Measurements from ENCODE around the gene RUSC2.

Gene RUSC2

GRCh38 chr9:35508069-35508468 is 18.2 kb downstream of the RUSC2 start:
- DNase-seq (ENCODE audit: low read depth): no peak

GRCh38 chr9:35510383-35510753 is 20.5 kb downstream of the RUSC2 start:
- H3K4me3 ChIP-seq (ENCODE audit: low read depth, low read length): no peak overlapping the region
- DNase-seq (ENCODE audit: low read depth): no peak
- TF ChIP-seq MYC (IDR thresholded peaks at IDR 0.05; ENCODE audit: low read depth, low read length) (no peak), POLR2A (IDR thresholded peaks at IDR 0.05; ENCODE audit: extremely low read depth, insufficient read length) (no peak), MAX (IDR thresholded peaks at IDR 0.05; ENCODE audit: low read depth, low read length) (no peak), CTCF (IDR thresholded peaks at IDR 0.05; ENCODE audit: low read depth, low read length) (no peak)

More at GRCh38 chr9:35508069-35508468, 18.2 kb downstream of the RUSC2 start:
- H3K4me3 ChIP-seq (ENCODE audit: low read depth, low read length): no peak overlapping the region
- TF ChIP-seq POLR2A (IDR thresholded peaks at IDR 0.05; ENCODE audit: extremely low read depth, insufficient read length): no peak
- TF ChIP-seq MYC (IDR thresholded peaks at IDR 0.05; ENCODE audit: low read depth, low read length): no peak
- TF ChIP-seq CTCF (IDR thresholded peaks at IDR 0.05; ENCODE audit: low read depth, low read length): no peak
- no peak for TF ChIP-seq MAX (IDR thresholded peaks at IDR 0.05; ENCODE audit: low read depth, low read length)

GRCh38 chr9:35510754-35511428 is 21.0 kb downstream of the RUSC2 start:
- no peak for DNase-seq (ENCODE audit: low read depth)
- no peak overlapping the region for H3K4me3 ChIP-seq (ENCODE audit: low read depth, low read length)
- TF ChIP-seq CTCF (IDR thresholded peaks at IDR 0.05; ENCODE audit: low read depth, low read length): no peak
- TF ChIP-seq MYC (IDR thresholded peaks at IDR 0.05; ENCODE audit: low read depth, low read length): no peak
- no peak for TF ChIP-seq MAX (IDR thresholded peaks at IDR 0.05; ENCODE audit: low read depth, low read length)
- TF ChIP-seq POLR2A (IDR thresholded peaks at IDR 0.05; ENCODE audit: extremely low read depth, insufficient read length): no peak

- TF ChIP-seq MYC (IDR thresholded peaks at IDR 0.05; ENCODE audit: low read depth, low read length) (no peak), POLR2A (IDR thresholded peaks at IDR 0.05; ENCODE audit: extremely low read depth, insufficient read length) (no peak), MAX (IDR thresholded peaks at IDR 0.05; ENCODE audit: low read depth, low read length) (no peak), CTCF (IDR thresholded peaks at IDR 0.05; ENCODE audit: low read depth, low read length) (no peak)
- no peak for DNase-seq (ENCODE audit: low read depth)
- no peak overlapping the region for H3K4me3 ChIP-seq (ENCODE audit: low read depth, low read length)
Measured at GRCh38 chr9:35511453-35511852, 21.5 kb downstream of the RUSC2 start.

- DNase-seq (ENCODE audit: low read depth): no peak
- H3K4me3 ChIP-seq (ENCODE audit: low read depth, low read length): no peak overlapping the region
- TF ChIP-seq POLR2A (IDR thresholded peaks at IDR 0.05; ENCODE audit: extremely low read depth, insufficient read length): no peak
- TF ChIP-seq CTCF (IDR thresholded peaks at IDR 0.05; ENCODE audit: low read depth, low read length): no peak
- TF ChIP-seq MYC (IDR thresholded peaks at IDR 0.05; ENCODE audit: low read depth, low read length): no peak
- no peak for TF ChIP-seq MAX (IDR thresholded peaks at IDR 0.05; ENCODE audit: low read depth, low read length)
Measured at GRCh38 chr9:35515766-35516165, 25.9 kb downstream of the RUSC2 start.

Measured in NB4 (cell line).